HCT116 (cell line): ENCODE data around the gene CISD2. TPM values are rescaled to one million over a fixed set of nuclear protein-coding genes. Genes with fewer than 3 reads are reported as not detected.

Experiments
- ATAC-seq: fragments of 200-7000 bp; cut with Tn5 transposase; 2 replicates; pipeline ENCODE4 v1.9.1; 2020; ENCODE audit warnings: mild to moderate bottlenecking, moderate library complexity
- BruUV-seq: library from RNA; stranded (reverse); fragments of 400-500 nt; replicated peaks from 2 replicates; lab custom pipeline; 2021; lab: Mats Ljungman, UMichigan
- CTCF ChIA-PET: fragments of 300-600 bp; sonication (Branson Sonifier 250); formaldehyde crosslinking; loops from one replicate; lab custom pipeline; 2021; ENCODE audit warnings: antibody characterized with exemption; lab: Charles Lee
- POLR2A ChIA-PET: fragments of 300-600, 350-600 bp; sonication (Branson Sonifier 250); formaldehyde crosslinking; loops from one replicate; lab custom pipeline; 2021; ENCODE audit warnings: antibody characterized with exemption; lab: Charles Lee
- RAD21 ChIA-PET, 2 experiments: fragments of 300-600 bp; sonication (Branson Sonifier 250); formaldehyde crosslinking; loops; one replicate each; lab custom pipeline; 2023; ENCODE audit warnings: low total read pairs in 2 of 2; ENCODE audit not compliant: uncharacterized antibody in 2 of 2, unreplicated experiment in 2 of 2, low non-redundant PET in 1 of 2; lab: Charles Lee
- DNase-seq: peaks from one replicate; pipeline ENCODE4 v3.0.0-alpha.2; 2010; ENCODE audit warnings: low read depth, low spot score
- H2AFZ ChIP-seq: fragments of 200-600 bp; shearing (Covaris generic), sonication (generic); 2 replicates; pipeline ENCODE4 v1.6.1; 2017; ENCODE audit warnings: low read depth, mixed run types, mixed read lengths, antibody characterized with exemption, low read length; ENCODE audit not compliant: poor library complexity, severe bottlenecking
- H3K27ac ChIP-seq: 2 replicates; pipeline ENCODE4 v1.5.1; 2012; ENCODE audit warnings: low read depth, low read length
- H3K27me3 ChIP-seq: fragments of 200-600 bp; sonication (generic); 2 replicates; pipeline ENCODE4 v1.6.1; 2016; ENCODE audit warnings: mixed run types, low read length, mixed read lengths; ENCODE audit not compliant: insufficient read depth
- H3K36me3 ChIP-seq, 2 experiments: fragments of 200-500 bp in 1 of 2; fragments of 200-600 bp in 1 of 2; sonication (Bioruptor generic) in 1 of 2; sonication (generic) in 1 of 2; 2 replicates each; pipeline versions ENCODE4 v1.5.1 to v1.6.1; 2014 to 2016; ENCODE audit warnings: low read length in 2 of 2, inconsistent platforms in 1 of 2, mixed read lengths in 1 of 2, mixed run types in 1 of 2; ENCODE audit not compliant: insufficient read depth in 2 of 2, control insufficient read depth in 1 of 2
- H3K4me1 ChIP-seq, 2 experiments: fragments of 200-600 bp in 1 of 2; sonication (generic) in 1 of 2; 2 replicates each; pipeline versions ENCODE4 v1.5.1 to v1.6.1; 2012 to 2017; ENCODE audit warnings: low read length in 2 of 2, inconsistent platforms in 1 of 2, mild to moderate bottlenecking in 1 of 2, mixed read lengths in 1 of 2, mixed run types in 1 of 2, moderate library complexity in 1 of 2; ENCODE audit not compliant: insufficient read depth in 2 of 2, control insufficient read depth in 1 of 2
- H3K4me2 ChIP-seq: fragments of 200-600 bp; sonication (generic); 2 replicates; pipeline ENCODE4 v1.6.1; 2017; ENCODE audit warnings: mixed run types, low read length, mixed read lengths
- H3K4me3 ChIP-seq, 2 experiments: fragments of 200-600 bp in 1 of 2; sonication (generic) in 1 of 2; replicated peaks in 1 of 2; 2 replicates each; pipeline ENCODE4 v1.5.1; 2011 to 2016; ENCODE audit warnings: low read length in 2 of 2, control low read depth in 1 of 2, low read depth in 1 of 2, mild to moderate bottlenecking in 1 of 2, mixed read lengths in 1 of 2, mixed run types in 1 of 2
- H3K79me2 ChIP-seq: fragments of 200-600 bp; sonication (generic); 2 replicates; pipeline ENCODE4 v1.6.1; 2017; ENCODE audit warnings: mild to moderate bottlenecking, mixed run types, low read length, moderate library complexity, mixed read lengths; ENCODE audit not compliant: insufficient read depth
- H3K9ac ChIP-seq: fragments of 200-600 bp; sonication (generic); 2 replicates; pipeline ENCODE4 v1.6.1; 2016; ENCODE audit warnings: low read length, mixed read lengths
- H3K9me2 ChIP-seq: fragments of 200-600 bp; sonication (generic), shearing (Covaris generic); 2 replicates; pipeline ENCODE4 v1.6.1; 2017; ENCODE audit warnings: mixed run types, mild to moderate bottlenecking, moderate library complexity; ENCODE audit not compliant: insufficient read depth
- H3K9me3 ChIP-seq, 2 experiments: fragments of 200-500 bp in 1 of 2; fragments of 200-600 bp in 1 of 2; sonication (Bioruptor generic) in 1 of 2; sonication (generic) in 1 of 2; 2 replicates each; pipeline ENCODE4 v1.6.1; 2014 to 2017; ENCODE audit warnings: low read length in 2 of 2, mixed read lengths in 2 of 2, inconsistent platforms in 1 of 2, low read depth in 1 of 2, mild to moderate bottlenecking in 1 of 2, mixed run types in 1 of 2, moderate library complexity in 1 of 2; ENCODE audit not compliant: control insufficient read depth in 1 of 2, insufficient read depth in 1 of 2
- H4K20me1 ChIP-seq: fragments of 200-600 bp; sonication (generic), shearing (Covaris generic); 2 replicates; pipeline ENCODE4 v1.6.1; 2017; ENCODE audit warnings: mixed run types, mild to moderate bottlenecking, moderate library complexity; ENCODE audit not compliant: insufficient read depth
- CBX3 ChIP-seq: IDR thresholded peaks from 2 replicates; pipeline ENCODE4 v1.6.1; 2012; ENCODE audit warnings: low read depth
- CEBPB ChIP-seq: IDR thresholded peaks from 2 replicates; pipeline ENCODE4 v1.6.1; 2012; ENCODE audit warnings: low read depth
- ELF1 ChIP-seq: IDR thresholded peaks from 2 replicates; pipeline ENCODE4 v1.6.1; 2012; ENCODE audit warnings: low read depth, borderline replicate concordance
- EZH2 ChIP-seq: fragments of 200-600 bp; sonication (generic); IDR thresholded peaks from 2 replicates; pipeline ENCODE4 v1.6.1; 2017; ENCODE audit warnings: antibody characterized with exemption, mixed run types
- FOSL1 ChIP-seq: IDR thresholded peaks from 2 replicates; pipeline ENCODE4 v1.6.1; 2012; ENCODE audit warnings: low read depth
- POLR2A ChIP-seq: IDR thresholded peaks from 2 replicates; pipeline ENCODE4 v1.7.0; 2011; ENCODE audit warnings: borderline replicate concordance; ENCODE audit not compliant: insufficient read depth, insufficient read length; ENCODE audit errors: extremely low read depth
- SIN3A ChIP-seq: IDR thresholded peaks from 2 replicates; pipeline ENCODE4 v1.6.1; 2012; ENCODE audit warnings: low read depth
- YY1 ChIP-seq: IDR thresholded peaks from 2 replicates; pipeline ENCODE4 v1.6.1; 2011; ENCODE audit warnings: low read length, low read depth, moderate library complexity, mild to moderate bottlenecking; ENCODE audit not compliant: insufficient replicate concordance; ENCODE audit errors: extremely low read depth
- ZNF274 ChIP-seq: fragments of 200-500 bp; sonication (Bioruptor generic); IDR thresholded peaks from 2 replicates; pipeline ENCODE4 v1.6.1; 2014; ENCODE audit warnings: mild to moderate bottlenecking, low read depth, low read length, inconsistent platforms
- intact Hi-C: fragments of 100-400 bp; cut with micrococcal nuclease; formaldehyde crosslinking; loops from 2 replicates; pipeline ENCODE4 v1.10.0; 2022
- total RNA-seq: library from RNA; stranded (reverse); gene quantifications from one replicate; pipeline ENCODE4 v1.2.1, GENCODE V29; 2021; ENCODE audit not compliant: unreplicated experiment
- TF ChIP-seq, protein P1 (sequence below), 3 experiments: fragments of 200-600 bp in 1 of 3; sonication (generic) in 1 of 3; IDR thresholded peaks in 2 of 3; conservative IDR thresholded peaks in 1 of 3; 2 replicates each; pipeline ENCODE4 v1.5.1; 2012 to 2017; ENCODE audit warnings: low read depth in 2 of 3, low read length in 2 of 3, antibody characterized with exemption in 1 of 3, borderline replicate concordance in 1 of 3, control low read depth in 1 of 3, mild to moderate bottlenecking in 1 of 3, mixed read lengths in 1 of 3, mixed run types in 1 of 3, moderate library complexity in 1 of 3; ENCODE audit not compliant: insufficient read depth in 1 of 3
- TF ChIP-seq, protein P2 (sequence below): IDR thresholded peaks from 2 replicates; pipeline ENCODE4 v1.6.1; 2011; ENCODE audit warnings: mild to moderate bottlenecking, low read length, moderate library complexity; ENCODE audit not compliant: insufficient replicate concordance; ENCODE audit errors: extremely low read depth

CISD2 gene
- total RNA-seq, 1 experiment from 2014 or later = 38.9 TPM

DNA sequence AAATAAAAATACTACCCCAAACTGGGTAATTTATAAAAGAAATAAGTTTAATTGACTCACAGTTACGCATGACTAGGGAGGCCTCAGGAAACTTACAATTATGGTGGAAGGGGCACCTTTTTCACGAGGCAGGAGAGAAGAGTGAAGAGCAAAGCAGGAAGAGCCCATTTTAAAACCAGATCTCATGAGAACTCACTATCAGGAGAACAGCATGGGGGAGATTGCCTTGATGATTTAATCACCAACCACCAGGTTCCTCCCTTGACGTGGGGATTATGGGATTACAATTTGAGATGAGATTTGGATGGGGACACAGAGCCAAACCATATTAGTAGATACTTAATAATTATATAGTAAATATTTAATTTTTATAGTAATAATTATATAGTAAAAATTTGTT lies 10.1 kb downstream of the CISD2 start:
- no peaks in the 10 kb centered on the region for H4K20me1 ChIP-seq
- H3K4me2 ChIP-seq = no peak overlapping the region
- no peak for DNase-seq
- TF ChIP-seq FOSL1 = no peak
- no peak for TF ChIP-seq ELF1
- TF ChIP-seq SIN3A = no peak
- TF ChIP-seq, protein P1, sequence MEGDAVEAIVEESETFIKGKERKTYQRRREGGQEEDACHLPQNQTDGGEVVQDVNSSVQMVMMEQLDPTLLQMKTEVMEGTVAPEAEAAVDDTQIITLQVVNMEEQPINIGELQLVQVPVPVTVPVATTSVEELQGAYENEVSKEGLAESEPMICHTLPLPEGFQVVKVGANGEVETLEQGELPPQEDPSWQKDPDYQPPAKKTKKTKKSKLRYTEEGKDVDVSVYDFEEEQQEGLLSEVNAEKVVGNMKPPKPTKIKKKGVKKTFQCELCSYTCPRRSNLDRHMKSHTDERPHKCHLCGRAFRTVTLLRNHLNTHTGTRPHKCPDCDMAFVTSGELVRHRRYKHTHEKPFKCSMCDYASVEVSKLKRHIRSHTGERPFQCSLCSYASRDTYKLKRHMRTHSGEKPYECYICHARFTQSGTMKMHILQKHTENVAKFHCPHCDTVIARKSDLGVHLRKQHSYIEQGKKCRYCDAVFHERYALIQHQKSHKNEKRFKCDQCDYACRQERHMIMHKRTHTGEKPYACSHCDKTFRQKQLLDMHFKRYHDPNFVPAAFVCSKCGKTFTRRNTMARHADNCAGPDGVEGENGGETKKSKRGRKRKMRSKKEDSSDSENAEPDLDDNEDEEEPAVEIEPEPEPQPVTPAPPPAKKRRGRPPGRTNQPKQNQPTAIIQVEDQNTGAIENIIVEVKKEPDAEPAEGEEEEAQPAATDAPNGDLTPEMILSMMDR (IDR thresholded peaks at IDR 0.05 in 2 of 3, conservative IDR thresholded peaks at IDR 0.05 in 1 of 3; ENCODE audit: borderline replicate concordance in 1 of 3, insufficient read depth in 1 of 3, low read depth in 2 of 3, low read length in 2 of 3) = no peak
- TF ChIP-seq YY1 = no peak
- TF ChIP-seq ZNF274 = no peak
- no peak for TF ChIP-seq CEBPB
- no peak for TF ChIP-seq CBX3
- TF ChIP-seq, protein P2, sequence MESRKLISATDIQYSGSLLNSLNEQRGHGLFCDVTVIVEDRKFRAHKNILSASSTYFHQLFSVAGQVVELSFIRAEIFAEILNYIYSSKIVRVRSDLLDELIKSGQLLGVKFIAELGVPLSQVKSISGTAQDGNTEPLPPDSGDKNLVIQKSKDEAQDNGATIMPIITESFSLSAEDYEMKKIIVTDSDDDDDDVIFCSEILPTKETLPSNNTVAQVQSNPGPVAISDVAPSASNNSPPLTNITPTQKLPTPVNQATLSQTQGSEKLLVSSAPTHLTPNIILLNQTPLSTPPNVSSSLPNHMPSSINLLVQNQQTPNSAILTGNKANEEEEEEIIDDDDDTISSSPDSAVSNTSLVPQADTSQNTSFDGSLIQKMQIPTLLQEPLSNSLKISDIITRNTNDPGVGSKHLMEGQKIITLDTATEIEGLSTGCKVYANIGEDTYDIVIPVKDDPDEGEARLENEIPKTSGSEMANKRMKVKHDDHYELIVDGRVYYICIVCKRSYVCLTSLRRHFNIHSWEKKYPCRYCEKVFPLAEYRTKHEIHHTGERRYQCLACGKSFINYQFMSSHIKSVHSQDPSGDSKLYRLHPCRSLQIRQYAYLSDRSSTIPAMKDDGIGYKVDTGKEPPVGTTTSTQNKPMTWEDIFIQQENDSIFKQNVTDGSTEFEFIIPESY = no peak
- no peak for TF ChIP-seq EZH2
- no peak for TF ChIP-seq POLR2A
- H2AFZ ChIP-seq = no peak overlapping the region
- no peak overlapping the region for H3K4me3 ChIP-seq
- H3K36me3 ChIP-seq = peaks cover 0 to 24% of the 10 kb centered on the region in 2 experiments; a peak in 3 of 4 replicates
- H3K9ac ChIP-seq = no peak overlapping the region
- peaks cover 6 to 9% of the 10 kb centered on the region in 2 experiments; a peak in 2 of 4 replicates for H3K9me3 ChIP-seq
- H3K27ac ChIP-seq = no peak overlapping the region
- no TSS peak for BruUV-seq
- CTCF ChIA-PET = no interaction called here
- no peaks in the 10 kb centered on the region for H3K4me1 ChIP-seq
- intact Hi-C loops = no loop called here
- no peaks in the 10 kb centered on the region for H3K27me3 ChIP-seq
- H3K79me2 ChIP-seq = peaks cover 64% of the 10 kb centered on the region
- RAD21 ChIA-PET = no interaction called here
- POLR2A ChIA-PET = interaction anchor here (1.0 kb wide), 1 partner anchor 10 kb away, joined by 3 read pairs; the partner anchor contains the start of gene CISD2
- ATAC-seq = no peak
- no peaks in the 10 kb centered on the region for H3K9me2 ChIP-seq
